ENCODE results near the gene H2AZ1. TPM values are rescaled to one million over a fixed set of nuclear protein-coding genes. Genes with fewer than 3 reads are reported as not detected.
A peak's percentile ranks its signal among the peaks of the same experiment; 100 is the strongest.

The H2AZ1 gene
- total RNA-seq: 60.7 TPM
- long read RNA-seq, transcript H2AFZ-201 (5 exons, 979 nt): major isoform, 50 of 54 reads
- long read RNA-seq, partial matches to known transcripts: 1 of 54 reads
- long read RNA-seq, other reads (novel, unspliced or antisense): 2 of 54 reads

GRCh38 chr4:99949999-99950912, at the start of gene H2AZ1:
H2AZ1 (minus strand) TSS chr4:99950275; CDS start chr4:99950170, 105 bp downstream.
- Histone ChIP-seq H3K27ac (replicated peaks) (peak within 1 kb of the TSS; percentile 96), H3K27me3 (ENCODE audit: low read depth) (no peaks in the 10 kb centered on the region), H3K4me1 (peaks cover 59% of the 10 kb centered on the region), H3K4me3 (peak within 1 kb of the TSS; percentile 95), H3K36me3 (peaks cover 11% of the 10 kb centered on the region), H3K9me3 (replicated peaks) (no peaks in the 10 kb centered on the region)
- intact Hi-C loops (cut with micrococcal nuclease): loop anchor here (10.0 kb wide), 1 partner anchor 385 kb away; the partner anchor contains the start of gene TRMT10A
- no peak for TF ChIP-seq CTCF (IDR thresholded peaks at IDR 0.05; ENCODE audit: borderline replicate concordance)
- DNase-seq: peak; percentile 99

DNA sequence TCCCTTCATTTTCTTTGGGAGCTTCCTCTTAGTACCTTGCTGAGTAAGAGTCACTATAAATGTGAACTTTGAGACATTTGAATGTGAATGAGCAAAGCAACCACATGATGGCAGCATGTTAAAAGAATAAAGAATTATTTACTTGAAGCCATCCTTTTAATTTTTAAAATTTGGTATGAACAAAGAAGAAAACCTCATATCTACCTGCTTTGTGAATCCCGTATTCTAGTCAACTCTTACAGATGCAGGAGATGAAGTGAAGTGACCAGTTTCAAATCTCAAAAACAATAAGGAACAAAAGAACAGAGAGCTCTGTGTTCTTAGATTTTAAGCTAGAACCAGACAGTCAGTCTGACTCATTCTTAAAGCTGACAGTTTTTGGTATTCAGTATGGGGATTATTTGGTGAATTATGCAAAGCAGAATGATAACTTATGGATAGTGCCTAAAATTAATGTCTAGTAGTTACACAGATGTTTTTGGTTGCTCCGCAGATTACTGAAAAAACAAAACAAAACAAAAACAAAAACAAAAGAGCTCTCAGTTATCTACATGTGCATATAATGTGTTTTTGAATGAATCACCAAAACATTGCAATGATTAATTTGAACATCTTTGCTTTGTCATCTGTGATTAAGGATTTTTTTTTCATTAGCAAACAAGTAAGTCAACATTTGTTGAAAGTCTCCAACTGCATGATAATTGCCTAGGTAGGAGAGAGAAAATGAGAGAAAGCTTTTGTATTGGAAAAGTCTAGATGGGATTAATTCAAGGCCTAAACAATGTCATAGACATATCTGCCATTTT, 48.2 kb upstream of the H2AZ1 start:
- H3K27ac ChIP-seq (replicated peaks): no peak overlapping the region
- DNase-seq: no peak
- no peaks in the 10 kb centered on the region for H3K9me3 ChIP-seq (replicated peaks)
- H3K36me3 ChIP-seq: no peaks in the 10 kb centered on the region
- peak; percentile 42 for TF ChIP-seq CTCF (IDR thresholded peaks at IDR 0.05; ENCODE audit: borderline replicate concordance)
- no peak overlapping the region for H3K4me3 ChIP-seq
- H3K4me1 ChIP-seq: no peaks in the 10 kb centered on the region
- peaks cover 5% of the 10 kb centered on the region for H3K27me3 ChIP-seq (ENCODE audit: low read depth)
- intact Hi-C loops (cut with micrococcal nuclease): loop anchor here (10.0 kb wide), 1 partner anchor 1737 kb away; no protein-coding TSS in a partner anchor

- H3K9me3 ChIP-seq (replicated peaks): no peaks in the 10 kb centered on the region
- no peak for TF ChIP-seq CTCF (IDR thresholded peaks at IDR 0.05; ENCODE audit: borderline replicate concordance)
- no peaks in the 10 kb centered on the region for H3K4me1 ChIP-seq
- DNase-seq: no peak
- no peak overlapping the region for H3K4me3 ChIP-seq
- H3K27me3 ChIP-seq (ENCODE audit: low read depth): peaks cover 5% of the 10 kb centered on the region
- H3K36me3 ChIP-seq: no peaks in the 10 kb centered on the region
- no peak overlapping the region for H3K27ac ChIP-seq (replicated peaks)
- intact Hi-C loops (cut with micrococcal nuclease): loop anchor here (10.0 kb wide), 1 partner anchor 1743 kb away; no protein-coding TSS in a partner anchor
These were observed 41.7 kb upstream of the H2AZ1 start for GRCh38 chr4:99991741-99992140.

DNA sequence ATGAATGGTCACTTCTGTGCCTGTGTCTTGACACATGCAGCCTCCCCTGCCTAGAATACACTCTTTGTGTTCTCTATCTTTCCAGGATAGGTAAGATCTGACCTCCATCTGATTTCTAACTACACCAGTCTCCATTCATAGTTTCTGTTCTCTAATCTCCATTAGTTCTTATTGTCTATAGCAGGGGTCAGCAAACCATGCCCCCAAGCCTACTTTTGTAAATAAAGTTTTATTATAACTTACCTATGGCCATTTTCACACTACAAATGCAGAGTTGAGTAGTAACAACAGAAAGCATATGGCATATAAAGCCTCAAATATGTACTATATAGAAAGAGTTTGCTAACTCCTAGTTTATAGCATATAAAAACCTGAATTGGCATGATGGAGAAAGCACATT, 37.6 kb upstream of the H2AZ1 start:
- Histone ChIP-seq H3K36me3 (no peaks in the 10 kb centered on the region), H3K4me1 (no peaks in the 10 kb centered on the region), H3K27ac (replicated peaks) (no peak overlapping the region), H3K27me3 (ENCODE audit: low read depth) (no peaks in the 10 kb centered on the region), H3K4me3 (no peak overlapping the region), H3K9me3 (replicated peaks) (no peaks in the 10 kb centered on the region)
- intact Hi-C loops (cut with micrococcal nuclease): no loop called here
- no peak for TF ChIP-seq CTCF (IDR thresholded peaks at IDR 0.05; ENCODE audit: borderline replicate concordance)
- no peak for DNase-seq

- intact Hi-C loops (cut with micrococcal nuclease): no loop called here
- H3K4me3 ChIP-seq: no peak overlapping the region
- TF ChIP-seq CTCF (IDR thresholded peaks at IDR 0.05; ENCODE audit: borderline replicate concordance): no peak
- no peaks in the 10 kb centered on the region for H3K9me3 ChIP-seq (replicated peaks)
- no peak overlapping the region for H3K27ac ChIP-seq (replicated peaks)
- no peaks in the 10 kb centered on the region for H3K4me1 ChIP-seq
- H3K36me3 ChIP-seq: no peaks in the 10 kb centered on the region
- no peaks in the 10 kb centered on the region for H3K27me3 ChIP-seq (ENCODE audit: low read depth)
- DNase-seq: no peak
These were observed 36.7 kb upstream of the H2AZ1 start for GRCh38 chr4:99986792-99987191.

All from left ventricle myocardium inferior (tissue), 1 donor.